CD4-positive, alpha-beta T cell treated with Interleukin-17A for 1 hour (primary cell): Measurements from ENCODE around the gene ELAVL3.
A peak's percentile ranks its signal among the peaks of the same experiment; 100 is the strongest.
"Not testable (repeated sequence)": the region's sequence is repeated elsewhere in the genome, so short reads cannot be mapped to it uniquely, and the experiment has no call there.

ENCODE experiments used
- DNase-seq: peaks from one replicate; pipeline ENCODE4 v3.0.0-alpha.2; 2020

Gene ELAVL3

GRCh38 chr19:11458236-11458900, 22.5 kb downstream of the ELAVL3 start:
- no peak for DNase-seq

- DNase-seq: no peak
These were observed 23.0 kb downstream of the ELAVL3 start for GRCh38 chr19:11457831-11458230.

GRCh38 chr19:11457115-11457514, 23.7 kb downstream of the ELAVL3 start:
- no peak for DNase-seq

- DNase-seq: no peak
These were observed 24.2 kb downstream of the ELAVL3 start for GRCh38 chr19:11456659-11457058.

- not testable (repeated sequence) for DNase-seq
These were observed 25.7 kb downstream of the ELAVL3 start for GRCh38 chr19:11455233-11455554.

GRCh38 chr19:11453468-11454341, 27.1 kb downstream of the ELAVL3 start:
- no peak for DNase-seq

GRCh38 chr19:11452620-11453310, 28.1 kb downstream of the ELAVL3 start:
- no peak for DNase-seq

GRCh38 chr19:11451871-11452619, 28.8 kb downstream of the ELAVL3 start:
- no peak for DNase-seq

GRCh38 chr19:11451327-11451870, 29.4 kb downstream of the ELAVL3 start:
- no peak for DNase-seq

- DNase-seq: no peak
These were observed 30.1 kb downstream of the ELAVL3 start for GRCh38 chr19:11450570-11451326.

- DNase-seq: no peak
These were observed 31.8 kb downstream of the ELAVL3 start for GRCh38 chr19:11448923-11449554.

- DNase-seq: no peak
These were observed 32.4 kb downstream of the ELAVL3 start for GRCh38 chr19:11448410-11448809.

GRCh38 chr19:11447347-11448262, 33.2 kb downstream of the ELAVL3 start:
- no peak for DNase-seq

GRCh38 chr19:11446652-11447301, 34.1 kb downstream of the ELAVL3 start:
- peak; percentile 36 for DNase-seq

- DNase-seq: no peak
These were observed 34.6 kb downstream of the ELAVL3 start for GRCh38 chr19:11446271-11446651.

- no peak for DNase-seq
These were observed 35.7 kb downstream of the ELAVL3 start for GRCh38 chr19:11445141-11445540.

- no peak for DNase-seq
These were observed 36.8 kb downstream of the ELAVL3 start for GRCh38 chr19:11444059-11444458.

- no peak for DNase-seq
These were observed 42.9 kb downstream of the ELAVL3 start for GRCh38 chr19:11437955-11438354.

- peak; percentile 6 for DNase-seq
These were observed 45.0 kb downstream of the ELAVL3 start for GRCh38 chr19:11435833-11436313.
